Measurements from ENCODE around the gene MCTP2. TPM values are rescaled to one million over a fixed set of nuclear protein-coding genes. Genes with fewer than 3 reads are reported as not detected.

Gene MCTP2
- total RNA-seq, 5 donors from 2014 or later (not counting 1 experiment from before 2014, with no cell fraction given): 16.0 to 31.3 (median 22.4) TPM

DNA sequence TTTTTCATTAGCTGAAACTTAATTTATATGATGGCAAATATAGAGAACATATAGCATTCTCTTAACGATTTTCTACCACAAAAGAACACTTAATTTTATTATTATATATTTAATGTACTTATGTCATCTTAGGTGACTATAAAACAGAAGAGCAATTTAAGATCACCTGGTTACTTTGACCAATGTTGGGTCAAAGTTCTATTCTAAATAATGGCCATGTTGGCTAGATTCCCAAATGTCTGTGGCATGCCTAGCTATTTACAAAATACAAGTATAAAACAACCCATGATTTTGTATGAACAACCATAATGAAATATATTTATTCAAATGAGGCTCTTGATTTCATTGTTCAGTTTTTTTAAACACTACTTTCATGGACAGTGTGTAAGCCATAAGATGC is 200.9 kb downstream of the MCTP2 start:
- no peaks in the 10 kb centered on the region for H3K27me3 ChIP-seq (replicated peaks in 1 of 2; ENCODE audit: control insufficient read depth in 2 of 2, extremely low read depth in 1 of 2, insufficient read depth in 2 of 2, low read length in 1 of 2)
- DNase-seq (no peak), ATAC-seq (replicated peaks in 1 of 4) (no peak)
- H3K9me3 ChIP-seq: no peaks in the 10 kb centered on the region
- Mint-ChIP-seq H3K27me3 (no peaks in the 10 kb centered on the region), H3K4me3 (no peak overlapping the region), H3K4me1 (no peaks in the 10 kb centered on the region), H3K9me3 (peaks cover 0 to 2% (median under 1%) of the 10 kb centered on the region in 3 donors), H3K27ac (no peak overlapping the region), H3K36me3 (peaks cover 16% of the 10 kb centered on the region)
- no peak overlapping the region for H3K27ac ChIP-seq (ENCODE audit: low read length)
- CTCF ChIA-PET: no interaction called here
- WGBS (ENCODE audit: insufficient coverage): no CpG with 5 or more reads among the region's 1 CpG
- H3K4me3 ChIP-seq (ENCODE audit: control insufficient read depth in 1 of 2, extremely low read depth in 1 of 2, low read length in 1 of 2): no peak overlapping the region
- H3K36me3 ChIP-seq (ENCODE audit: control insufficient read depth in 2 of 2, extremely low read depth in 1 of 2, insufficient read depth in 1 of 2, low read length in 1 of 2): no peaks in the 10 kb centered on the region
- POLR2A ChIA-PET: no interaction called here
- H3K4me1 ChIP-seq (ENCODE audit: control insufficient read depth in 1 of 2, extremely low read depth in 1 of 2, insufficient read depth in 2 of 2, low read length in 2 of 2): no peaks in the 10 kb centered on the region

DNA sequence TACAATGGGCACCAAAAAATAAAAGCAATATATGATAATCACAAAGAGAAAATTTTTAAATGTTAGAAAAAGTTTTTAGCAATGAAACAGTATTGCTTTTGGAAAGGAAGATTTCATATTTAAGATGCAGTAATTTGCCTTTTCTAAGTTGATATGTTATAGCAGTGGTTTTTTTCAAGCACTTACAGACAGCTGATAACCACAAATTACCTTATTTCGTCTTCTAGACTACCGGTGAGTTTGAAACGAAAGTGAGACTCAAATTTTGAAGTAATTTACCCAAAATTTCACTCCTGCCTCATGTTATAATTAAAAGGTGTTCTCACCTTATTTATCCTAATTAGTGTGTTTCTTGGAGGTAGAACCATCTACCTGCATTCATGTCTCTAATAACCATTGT is 207.8 kb downstream of the MCTP2 start:
- Mint-ChIP-seq H3K27ac (no peak overlapping the region), H3K4me1 (no peaks in the 10 kb centered on the region)

DNA sequence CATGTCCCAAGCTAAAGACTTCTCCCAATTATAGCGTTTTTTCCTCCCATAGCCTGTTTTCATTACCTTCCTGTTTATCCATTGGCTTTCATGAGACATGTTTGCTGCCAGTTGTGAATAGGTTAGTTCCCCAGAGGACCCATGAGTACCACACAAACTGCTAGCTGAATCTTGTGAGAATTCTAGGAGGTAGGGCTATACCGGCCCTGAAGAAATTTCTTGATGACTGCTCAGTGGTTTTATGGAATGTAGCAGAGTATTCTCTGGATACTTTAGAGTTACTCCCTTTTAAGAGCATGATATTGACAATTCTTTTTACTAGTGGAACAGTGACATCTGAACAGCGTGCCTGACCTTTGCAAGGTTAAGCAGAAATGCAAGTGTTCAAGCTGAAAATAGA is 210.4 kb downstream of the MCTP2 start:
- WGBS (ENCODE audit: insufficient coverage): no CpG with 5 or more reads among the region's 3 CpGs
- peaks cover 55% of the 10 kb centered on the region for H3K36me3 Mint-ChIP-seq
- CTCF ChIA-PET: no interaction called here
- H3K27ac Mint-ChIP-seq: no peak overlapping the region
- H3K4me1 Mint-ChIP-seq: no peaks in the 10 kb centered on the region
- no peaks in the 10 kb centered on the region for H3K4me1 ChIP-seq (ENCODE audit: control insufficient read depth in 1 of 2, extremely low read depth in 1 of 2, insufficient read depth in 2 of 2, low read length in 2 of 2)
- peaks cover 0 to 4% (median 0%) of the 10 kb centered on the region in 3 donors for H3K9me3 Mint-ChIP-seq
- ATAC-seq (replicated peaks in 1 of 4) (no peak), DNase-seq (no peak)
- POLR2A ChIA-PET: no interaction called here
- peaks cover 0 to 2% of the 10 kb centered on the region in 2 donors for H3K36me3 ChIP-seq (ENCODE audit: control insufficient read depth in 2 of 2, extremely low read depth in 1 of 2, insufficient read depth in 1 of 2, low read length in 1 of 2)
- H3K4me3 Mint-ChIP-seq: no peak overlapping the region
- no peaks in the 10 kb centered on the region for H3K27me3 Mint-ChIP-seq
- H3K9me3 ChIP-seq: no peaks in the 10 kb centered on the region
- no peak overlapping the region for H3K4me3 ChIP-seq (ENCODE audit: control insufficient read depth in 1 of 2, extremely low read depth in 1 of 2, low read length in 1 of 2)
- H3K27ac ChIP-seq (ENCODE audit: low read length): no peak overlapping the region
- H3K27me3 ChIP-seq (replicated peaks in 1 of 2; ENCODE audit: control insufficient read depth in 2 of 2, extremely low read depth in 1 of 2, insufficient read depth in 2 of 2, low read length in 1 of 2): no peaks in the 10 kb centered on the region

More for the DNA sequence above, 207.8 kb downstream of the MCTP2 start:
- Histone ChIP-seq H3K4me1 (ENCODE audit: control insufficient read depth in 1 of 2, extremely low read depth in 1 of 2, insufficient read depth in 2 of 2, low read length in 2 of 2) (no peaks in the 10 kb centered on the region), H3K27me3 (replicated peaks in 1 of 2; ENCODE audit: control insufficient read depth in 2 of 2, extremely low read depth in 1 of 2, insufficient read depth in 2 of 2, low read length in 1 of 2) (no peaks in the 10 kb centered on the region), H3K4me3 (ENCODE audit: control insufficient read depth in 1 of 2, extremely low read depth in 1 of 2, low read length in 1 of 2) (no peak overlapping the region), H3K27ac (ENCODE audit: low read length) (no peak overlapping the region), H3K36me3 (ENCODE audit: control insufficient read depth in 2 of 2, extremely low read depth in 1 of 2, insufficient read depth in 1 of 2, low read length in 1 of 2) (no peaks in the 10 kb centered on the region), H3K9me3 (no peaks in the 10 kb centered on the region)
- Mint-ChIP-seq H3K27me3 (no peaks in the 10 kb centered on the region), H3K4me3 (no peak overlapping the region), H3K9me3 (no peaks in the 10 kb centered on the region), H3K36me3 (peaks cover 35% of the 10 kb centered on the region)
- CTCF ChIA-PET: no interaction called here
- no CpG with 5 or more reads among the region's 3 CpGs for WGBS (ENCODE audit: insufficient coverage)
- no peak for ATAC-seq (replicated peaks in 1 of 4)
- DNase-seq: no peak
- POLR2A ChIA-PET: no interaction called here

DNA sequence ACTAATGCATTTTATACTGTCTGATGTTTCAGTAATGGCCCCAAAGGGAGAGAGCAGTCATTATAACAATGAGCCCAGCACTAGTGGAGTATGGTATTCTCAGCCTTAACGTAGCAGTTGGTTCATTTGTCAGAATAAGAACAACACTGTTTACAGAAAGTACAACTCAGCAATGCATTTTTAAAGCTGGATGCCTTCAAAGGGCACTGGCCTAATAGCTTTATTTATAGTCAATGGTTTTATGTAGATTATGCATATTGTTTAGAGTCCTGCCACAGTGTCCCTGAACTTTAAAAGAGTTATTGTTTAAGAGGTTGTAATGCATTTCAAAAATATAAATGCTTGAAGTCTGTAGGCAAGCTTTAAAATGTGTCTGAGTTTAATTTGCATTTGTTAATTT is 211.1 kb downstream of the MCTP2 start:
- ATAC-seq (replicated peaks in 1 of 4) (no peak), DNase-seq (no peak)
- Mint-ChIP-seq H3K9me3 (peaks cover 0 to 4% (median 0%) of the 10 kb centered on the region in 3 donors), H3K4me1 (no peaks in the 10 kb centered on the region), H3K27me3 (no peaks in the 10 kb centered on the region), H3K27ac (no peak overlapping the region), H3K36me3 (peaks cover 55% of the 10 kb centered on the region), H3K4me3 (no peak overlapping the region)
- WGBS (ENCODE audit: insufficient coverage): no CpG with 5 or more reads among the region's 1 CpG
- no peaks in the 10 kb centered on the region for H3K27me3 ChIP-seq (replicated peaks in 1 of 2; ENCODE audit: control insufficient read depth in 2 of 2, extremely low read depth in 1 of 2, insufficient read depth in 2 of 2, low read length in 1 of 2)
- H3K36me3 ChIP-seq (ENCODE audit: control insufficient read depth in 2 of 2, extremely low read depth in 1 of 2, insufficient read depth in 1 of 2, low read length in 1 of 2): peaks cover 0 to 2% of the 10 kb centered on the region in 2 donors
- H3K27ac ChIP-seq (ENCODE audit: low read length): no peak overlapping the region
- POLR2A ChIA-PET: no interaction called here
- H3K9me3 ChIP-seq: no peaks in the 10 kb centered on the region
- no peak overlapping the region for H3K4me3 ChIP-seq (ENCODE audit: control insufficient read depth in 1 of 2, extremely low read depth in 1 of 2, low read length in 1 of 2)
- CTCF ChIA-PET: no interaction called here
- H3K4me1 ChIP-seq (ENCODE audit: control insufficient read depth in 1 of 2, extremely low read depth in 1 of 2, insufficient read depth in 2 of 2, low read length in 2 of 2): no peaks in the 10 kb centered on the region

DNA sequence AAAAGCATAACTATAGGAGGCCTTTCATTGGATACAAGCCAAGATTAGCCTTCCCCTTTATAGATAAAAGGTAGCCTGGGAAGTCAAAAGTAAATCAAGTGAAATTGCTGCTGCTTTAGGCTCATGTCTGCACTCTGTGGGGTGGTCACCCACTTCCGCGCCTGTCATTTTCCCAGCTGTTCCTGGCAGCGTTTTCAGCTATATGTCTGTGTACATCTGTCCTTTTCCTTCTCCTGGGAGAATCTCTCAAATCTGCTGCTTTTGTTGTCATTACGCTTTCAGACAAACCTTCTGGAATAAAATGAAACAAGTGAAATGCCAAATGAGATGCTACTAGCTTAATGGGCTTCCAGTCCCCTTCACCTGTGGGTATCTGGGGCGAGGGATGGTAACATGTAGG is 211.8 kb downstream of the MCTP2 start:
- no peak overlapping the region for H3K27ac ChIP-seq (ENCODE audit: low read length)
- POLR2A ChIA-PET: no interaction called here
- 95% methylated on average over 4 of the region's 5 CpGs for WGBS (ENCODE audit: insufficient coverage)
- Mint-ChIP-seq H3K9me3 (peaks cover 0 to 4% (median 0%) of the 10 kb centered on the region in 3 donors), H3K36me3 (peaks cover 55% of the 10 kb centered on the region), H3K27ac (no peak overlapping the region), H3K4me3 (no peak overlapping the region), H3K4me1 (no peaks in the 10 kb centered on the region), H3K27me3 (no peaks in the 10 kb centered on the region)
- CTCF ChIA-PET: no interaction called here
- no peaks in the 10 kb centered on the region for H3K4me1 ChIP-seq (ENCODE audit: control insufficient read depth in 1 of 2, extremely low read depth in 1 of 2, insufficient read depth in 2 of 2, low read length in 2 of 2)
- H3K9me3 ChIP-seq: no peaks in the 10 kb centered on the region
- H3K27me3 ChIP-seq (replicated peaks in 1 of 2; ENCODE audit: control insufficient read depth in 2 of 2, extremely low read depth in 1 of 2, insufficient read depth in 2 of 2, low read length in 1 of 2): no peaks in the 10 kb centered on the region
- H3K4me3 ChIP-seq (ENCODE audit: control insufficient read depth in 1 of 2, extremely low read depth in 1 of 2, low read length in 1 of 2): no peak overlapping the region
- H3K36me3 ChIP-seq (ENCODE audit: control insufficient read depth in 2 of 2, extremely low read depth in 1 of 2, insufficient read depth in 1 of 2, low read length in 1 of 2): peaks cover 0 to 2% of the 10 kb centered on the region in 2 donors
- DNase-seq (no peak), ATAC-seq (replicated peaks in 1 of 4) (no peak)

DNA sequence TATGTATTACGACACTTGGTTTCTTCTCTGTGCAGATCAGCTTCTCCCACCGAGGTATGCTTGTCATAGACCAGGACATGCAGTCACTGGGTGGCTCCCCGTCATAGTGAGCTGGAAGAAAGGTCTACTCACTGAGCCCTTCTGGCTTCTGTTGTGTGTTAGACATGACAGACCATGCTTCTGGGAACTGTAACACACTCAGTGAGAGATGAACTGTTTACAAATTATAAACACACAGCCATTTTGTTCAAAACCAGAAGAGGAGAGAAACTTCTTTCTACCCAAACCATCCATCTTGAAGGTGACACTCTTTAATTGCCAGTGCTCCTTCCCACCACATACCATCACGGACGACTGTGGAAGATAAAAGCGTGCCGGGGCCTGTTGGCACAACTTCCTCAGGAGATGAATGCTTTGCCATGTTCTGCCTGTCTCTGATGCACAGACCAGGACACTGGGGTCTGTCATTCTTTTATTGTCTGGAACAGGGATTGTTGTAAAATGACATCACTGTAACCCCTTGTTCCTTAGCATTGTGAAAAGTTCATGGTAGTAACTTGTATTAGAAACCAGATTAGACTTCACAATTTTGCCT is 214.3 kb downstream of the MCTP2 start:
- H3K36me3 ChIP-seq (ENCODE audit: control insufficient read depth in 2 of 2, extremely low read depth in 1 of 2, insufficient read depth in 1 of 2, low read length in 1 of 2): peaks cover 0 to 2% of the 10 kb centered on the region in 2 donors
- ChIA-PET POLR2A (no interaction called here), CTCF (no interaction called here)

DNA sequence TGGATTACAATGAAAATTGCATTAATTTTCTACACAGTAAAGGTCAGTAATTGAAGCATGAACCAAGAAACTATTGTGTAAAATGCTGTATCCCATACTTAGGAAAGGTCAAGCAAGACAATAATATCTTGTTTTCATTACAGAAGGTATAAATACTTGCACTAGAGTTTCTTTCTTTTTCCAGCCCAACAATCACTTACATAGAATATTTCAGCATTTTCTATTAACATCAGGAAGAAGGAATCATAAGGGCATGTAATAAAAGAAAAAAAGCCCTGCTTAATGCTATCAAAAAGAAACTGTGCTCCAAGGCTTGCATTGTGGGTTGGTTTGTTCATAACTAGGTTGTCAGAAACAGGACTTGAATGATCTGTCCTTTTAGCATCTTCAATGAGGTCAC is 215.1 kb downstream of the MCTP2 start:
- Mint-ChIP-seq H3K4me1 (no peaks in the 10 kb centered on the region), H3K27ac (no peak overlapping the region), H3K4me3 (no peak overlapping the region), H3K27me3 (no peaks in the 10 kb centered on the region), H3K36me3 (peaks cover 46% of the 10 kb centered on the region), H3K9me3 (peaks cover 0 to 4% (median 0%) of the 10 kb centered on the region in 3 donors)
- Histone ChIP-seq H3K27me3 (replicated peaks in 1 of 2; ENCODE audit: control insufficient read depth in 2 of 2, extremely low read depth in 1 of 2, insufficient read depth in 2 of 2, low read length in 1 of 2) (no peaks in the 10 kb centered on the region), H3K4me1 (ENCODE audit: control insufficient read depth in 1 of 2, extremely low read depth in 1 of 2, insufficient read depth in 2 of 2, low read length in 2 of 2) (no peaks in the 10 kb centered on the region), H3K27ac (ENCODE audit: low read length) (no peak overlapping the region), H3K36me3 (ENCODE audit: control insufficient read depth in 2 of 2, extremely low read depth in 1 of 2, insufficient read depth in 1 of 2, low read length in 1 of 2) (peaks cover 0 to 2% of the 10 kb centered on the region in 2 donors), H3K9me3 (no peaks in the 10 kb centered on the region), H3K4me3 (ENCODE audit: control insufficient read depth in 1 of 2, extremely low read depth in 1 of 2, low read length in 1 of 2) (no peak overlapping the region)
- DNase-seq: no peak
- ChIA-PET POLR2A (no interaction called here), CTCF (no interaction called here)
- ATAC-seq (replicated peaks in 1 of 4): no peak

More for the DNA sequence above, 214.3 kb downstream of the MCTP2 start:
- DNase-seq: no peak
- Mint-ChIP-seq H3K27ac (no peak overlapping the region), H3K4me3 (no peak overlapping the region), H3K4me1 (no peaks in the 10 kb centered on the region), H3K36me3 (peaks cover 48% of the 10 kb centered on the region), H3K9me3 (peaks cover 0 to 4% (median 0%) of the 10 kb centered on the region in 3 donors), H3K27me3 (no peaks in the 10 kb centered on the region)
- Histone ChIP-seq H3K27ac (ENCODE audit: low read length) (no peak overlapping the region), H3K27me3 (replicated peaks in 1 of 2; ENCODE audit: control insufficient read depth in 2 of 2, extremely low read depth in 1 of 2, insufficient read depth in 2 of 2, low read length in 1 of 2) (no peaks in the 10 kb centered on the region), H3K4me1 (ENCODE audit: control insufficient read depth in 1 of 2, extremely low read depth in 1 of 2, insufficient read depth in 2 of 2, low read length in 2 of 2) (no peaks in the 10 kb centered on the region), H3K4me3 (ENCODE audit: control insufficient read depth in 1 of 2, extremely low read depth in 1 of 2, low read length in 1 of 2) (no peak overlapping the region), H3K9me3 (no peaks in the 10 kb centered on the region)
- 100% methylated on average over 2 of the region's 7 CpGs for WGBS (ENCODE audit: insufficient coverage)
- no peak for ATAC-seq (replicated peaks in 1 of 4)
